Testis (tissue), 2 donors: ENCODE results near the gene TTYH2.

ENCODE experiments used
- POLR2A ChIP-seq: fragments of 450-650 bp; IDR thresholded peaks from one replicate; pipeline ENCODE4 v1.6.1; 2017; ENCODE audit warnings: antibody characterized with exemption, mild to moderate bottlenecking, moderate library complexity
- TF ChIP-seq, protein P1 (sequence below), 3 experiments: fragments of 450-650 bp in 2 of 3; fragments of 200-600 bp in 1 of 3; sonication (generic) in 1 of 3; IDR thresholded peaks; one replicate each; pipeline ENCODE4 v1.5.1; 2016 to 2019; ENCODE audit warnings: antibody characterized with exemption in 3 of 3, mild to moderate bottlenecking in 2 of 3, moderate library complexity in 1 of 3

DNA sequence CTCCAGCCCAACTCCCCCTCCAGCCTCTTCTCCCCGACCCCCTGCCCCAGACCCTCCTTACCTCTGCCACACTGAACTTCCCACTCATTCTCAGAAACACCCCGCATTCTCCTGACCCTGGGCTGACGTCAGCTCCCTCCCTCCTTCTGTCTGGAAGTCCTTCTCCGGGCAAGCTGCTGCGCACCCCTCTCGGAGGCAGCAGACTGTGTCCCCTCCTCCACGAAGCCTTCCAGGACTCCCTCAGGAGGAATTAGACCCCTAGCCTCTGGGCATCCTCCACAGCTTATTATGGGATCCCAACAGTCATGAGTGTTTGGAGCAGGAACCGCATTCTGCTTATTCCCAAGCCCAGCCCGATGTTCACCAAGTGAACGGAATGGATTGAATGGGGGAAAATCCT, 13.3 kb upstream of the TTYH2 start:
- TF ChIP-seq, protein P1, sequence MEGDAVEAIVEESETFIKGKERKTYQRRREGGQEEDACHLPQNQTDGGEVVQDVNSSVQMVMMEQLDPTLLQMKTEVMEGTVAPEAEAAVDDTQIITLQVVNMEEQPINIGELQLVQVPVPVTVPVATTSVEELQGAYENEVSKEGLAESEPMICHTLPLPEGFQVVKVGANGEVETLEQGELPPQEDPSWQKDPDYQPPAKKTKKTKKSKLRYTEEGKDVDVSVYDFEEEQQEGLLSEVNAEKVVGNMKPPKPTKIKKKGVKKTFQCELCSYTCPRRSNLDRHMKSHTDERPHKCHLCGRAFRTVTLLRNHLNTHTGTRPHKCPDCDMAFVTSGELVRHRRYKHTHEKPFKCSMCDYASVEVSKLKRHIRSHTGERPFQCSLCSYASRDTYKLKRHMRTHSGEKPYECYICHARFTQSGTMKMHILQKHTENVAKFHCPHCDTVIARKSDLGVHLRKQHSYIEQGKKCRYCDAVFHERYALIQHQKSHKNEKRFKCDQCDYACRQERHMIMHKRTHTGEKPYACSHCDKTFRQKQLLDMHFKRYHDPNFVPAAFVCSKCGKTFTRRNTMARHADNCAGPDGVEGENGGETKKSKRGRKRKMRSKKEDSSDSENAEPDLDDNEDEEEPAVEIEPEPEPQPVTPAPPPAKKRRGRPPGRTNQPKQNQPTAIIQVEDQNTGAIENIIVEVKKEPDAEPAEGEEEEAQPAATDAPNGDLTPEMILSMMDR (IDR thresholded peaks at IDR 0.05) = no peak
- no peak for TF ChIP-seq POLR2A
